ENCODE data around the gene BLOC1S2. TPM values are rescaled to one million over a fixed set of nuclear protein-coding genes. Genes with fewer than 3 reads are reported as not detected.

The BLOC1S2 gene
- total RNA-seq, 2 donors from 2014 or later: 21.1 to 33.8 TPM

DNA sequence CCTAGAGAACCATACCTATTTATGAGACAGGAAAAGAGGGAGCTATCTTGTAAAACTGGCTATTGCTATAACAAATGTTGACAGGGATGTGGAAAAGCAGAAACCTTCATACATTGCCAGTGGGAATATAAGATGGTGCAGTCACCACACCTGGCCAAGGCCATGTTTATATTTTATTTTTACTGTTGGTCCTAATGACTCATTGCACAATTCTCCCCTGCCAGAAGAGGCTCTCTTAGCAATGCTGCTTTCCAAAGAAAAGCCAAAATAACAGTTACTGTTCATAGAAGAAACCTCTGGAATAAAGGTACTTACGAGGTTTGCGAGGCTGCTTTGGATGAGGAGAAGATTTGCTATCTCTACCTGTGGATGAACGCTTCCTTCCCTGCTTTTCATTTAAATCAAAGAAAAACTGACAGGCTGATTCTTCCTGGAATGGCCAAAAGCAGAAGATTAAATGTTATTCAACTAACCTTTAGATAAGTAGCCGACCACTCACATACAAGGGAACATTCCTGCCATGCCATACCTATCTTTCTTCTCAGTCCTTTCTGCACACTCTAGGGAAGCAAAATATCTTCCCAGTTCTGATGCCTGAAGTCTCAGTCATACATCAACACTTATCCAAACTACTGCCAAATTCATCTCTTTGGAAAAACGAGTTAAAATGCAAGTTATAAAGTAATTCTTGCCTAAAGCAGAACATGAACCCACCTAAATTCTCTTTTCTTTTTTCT is 40.8 kb downstream of the BLOC1S2 start:
- intact Hi-C loops (cut with DNase I): no loop called here
- H3K27ac ChIP-seq: no peak overlapping the region
- DNase-seq (ENCODE audit: low spot score): no peak
- 92% methylated on average over 5 of the region's 5 CpGs for WGBS
- no peaks in the 10 kb centered on the region for H3K36me3 ChIP-seq
- no peak overlapping the region for H3K4me3 ChIP-seq
- no peaks in the 10 kb centered on the region for H3K4me1 ChIP-seq (replicated peaks)
- H3K9me3 ChIP-seq: no peaks in the 10 kb centered on the region
- TF ChIP-seq, protein P1, sequence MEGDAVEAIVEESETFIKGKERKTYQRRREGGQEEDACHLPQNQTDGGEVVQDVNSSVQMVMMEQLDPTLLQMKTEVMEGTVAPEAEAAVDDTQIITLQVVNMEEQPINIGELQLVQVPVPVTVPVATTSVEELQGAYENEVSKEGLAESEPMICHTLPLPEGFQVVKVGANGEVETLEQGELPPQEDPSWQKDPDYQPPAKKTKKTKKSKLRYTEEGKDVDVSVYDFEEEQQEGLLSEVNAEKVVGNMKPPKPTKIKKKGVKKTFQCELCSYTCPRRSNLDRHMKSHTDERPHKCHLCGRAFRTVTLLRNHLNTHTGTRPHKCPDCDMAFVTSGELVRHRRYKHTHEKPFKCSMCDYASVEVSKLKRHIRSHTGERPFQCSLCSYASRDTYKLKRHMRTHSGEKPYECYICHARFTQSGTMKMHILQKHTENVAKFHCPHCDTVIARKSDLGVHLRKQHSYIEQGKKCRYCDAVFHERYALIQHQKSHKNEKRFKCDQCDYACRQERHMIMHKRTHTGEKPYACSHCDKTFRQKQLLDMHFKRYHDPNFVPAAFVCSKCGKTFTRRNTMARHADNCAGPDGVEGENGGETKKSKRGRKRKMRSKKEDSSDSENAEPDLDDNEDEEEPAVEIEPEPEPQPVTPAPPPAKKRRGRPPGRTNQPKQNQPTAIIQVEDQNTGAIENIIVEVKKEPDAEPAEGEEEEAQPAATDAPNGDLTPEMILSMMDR (IDR thresholded peaks at IDR 0.05): no peak
- TF ChIP-seq POLR2AphosphoS5 (IDR thresholded peaks at IDR 0.05) (no peak), POLR2A (IDR thresholded peaks at IDR 0.05) (no peak)
- H3K27me3 ChIP-seq (replicated peaks; ENCODE audit: insufficient read depth): no peaks in the 10 kb centered on the region

DNA sequence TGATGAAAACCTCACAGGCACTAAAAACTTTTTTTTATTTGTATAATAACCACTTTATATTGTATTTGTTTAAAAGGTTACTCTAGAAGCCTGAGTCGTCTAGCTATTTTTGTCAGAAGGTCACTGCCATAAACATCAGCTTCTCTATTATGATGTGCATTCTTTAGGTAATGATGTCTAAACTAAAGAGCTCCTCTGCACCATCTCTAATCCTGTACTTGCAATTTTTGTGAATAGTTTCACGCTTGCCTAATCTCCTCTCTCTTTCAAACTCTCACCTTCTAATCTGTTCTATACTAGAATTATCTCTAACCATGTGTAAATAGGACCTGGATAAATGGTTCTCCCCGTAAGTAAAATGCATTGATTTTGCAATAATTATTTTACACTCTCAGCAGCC is 46.6 kb downstream of the BLOC1S2 start:
- TF ChIP-seq POLR2A (IDR thresholded peaks at IDR 0.05) (no peak), POLR2AphosphoS5 (IDR thresholded peaks at IDR 0.05) (no peak)
- TF ChIP-seq, protein P1 (IDR thresholded peaks at IDR 0.05): no peak

DNA sequence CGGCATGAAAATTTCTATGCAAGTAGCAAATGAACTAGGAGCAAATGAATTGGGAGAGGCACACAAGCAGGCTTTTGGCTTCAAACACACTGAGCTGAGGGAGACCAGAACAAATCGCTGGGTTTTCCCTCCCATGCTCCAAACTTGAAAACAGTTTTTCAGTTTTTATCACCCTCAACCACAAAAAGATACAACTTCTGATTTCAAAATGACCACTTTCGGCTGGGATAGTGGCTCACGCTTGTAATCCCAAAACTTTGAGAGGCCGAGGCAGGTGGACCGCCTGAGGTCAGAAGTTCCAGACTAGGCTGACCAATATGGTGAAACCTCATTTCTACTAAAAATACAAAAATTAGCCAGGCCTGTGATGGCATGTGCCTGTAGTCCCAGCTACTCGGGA is 48.1 kb downstream of the BLOC1S2 start:
- WGBS: 92% methylated on average over 7 of the region's 7 CpGs
- H3K4me3 ChIP-seq: no peak overlapping the region
- intact Hi-C loops (cut with DNase I): no loop called here
- TF ChIP-seq POLR2A (IDR thresholded peaks at IDR 0.05): no peak
- TF ChIP-seq, protein P1 (IDR thresholded peaks at IDR 0.05): no peak
- no peak for TF ChIP-seq POLR2AphosphoS5 (IDR thresholded peaks at IDR 0.05)
- no peaks in the 10 kb centered on the region for H3K4me1 ChIP-seq (replicated peaks)
- no peaks in the 10 kb centered on the region for H3K36me3 ChIP-seq
- H3K9me3 ChIP-seq: no peaks in the 10 kb centered on the region
- no peak overlapping the region for H3K27ac ChIP-seq
- H3K27me3 ChIP-seq (replicated peaks; ENCODE audit: insufficient read depth): no peaks in the 10 kb centered on the region
- no peak for DNase-seq (ENCODE audit: low spot score)

More for the DNA sequence above, 46.6 kb downstream of the BLOC1S2 start:
- intact Hi-C loops (cut with DNase I): no loop called here
- Histone ChIP-seq H3K4me1 (replicated peaks) (no peaks in the 10 kb centered on the region), H3K27ac (no peak overlapping the region), H3K27me3 (replicated peaks; ENCODE audit: insufficient read depth) (no peaks in the 10 kb centered on the region), H3K9me3 (no peaks in the 10 kb centered on the region), H3K4me3 (no peak overlapping the region), H3K36me3 (no peaks in the 10 kb centered on the region)
- no peak for DNase-seq (ENCODE audit: low spot score)
- 84% methylated on average over 3 of the region's 3 CpGs for WGBS

DNA sequence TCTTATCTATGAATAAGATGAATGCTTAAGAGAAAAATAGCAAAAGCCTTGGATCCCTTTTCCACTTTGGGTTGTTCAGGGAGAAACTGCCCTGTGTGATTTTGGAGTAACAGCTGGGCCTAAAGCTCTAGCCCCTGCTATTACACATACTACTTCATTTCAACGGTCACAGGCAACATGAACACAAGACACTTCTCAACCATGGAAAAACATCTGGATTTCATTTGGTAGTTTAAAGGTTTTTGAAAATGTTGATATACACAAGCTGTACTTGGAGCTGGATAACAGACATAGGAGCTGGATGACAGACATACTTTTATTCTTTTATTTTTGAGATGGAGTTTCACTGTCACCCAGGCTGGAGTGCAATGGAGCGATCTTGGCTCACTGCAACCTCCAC is 54.4 kb downstream of the BLOC1S2 start:
- no peak for DNase-seq (ENCODE audit: low spot score)
- H3K27me3 ChIP-seq (replicated peaks; ENCODE audit: insufficient read depth): no peaks in the 10 kb centered on the region
- no peaks in the 10 kb centered on the region for H3K9me3 ChIP-seq
- TF ChIP-seq POLR2AphosphoS5 (IDR thresholded peaks at IDR 0.05) (no peak), POLR2A (IDR thresholded peaks at IDR 0.05) (no peak)
- TF ChIP-seq, protein P1 (IDR thresholded peaks at IDR 0.05): no peak
- H3K27ac ChIP-seq: no peak overlapping the region
- 71% methylated on average over 2 of the region's 2 CpGs for WGBS
- intact Hi-C loops (cut with DNase I): no loop called here
- H3K4me3 ChIP-seq: no peak overlapping the region
- H3K4me1 ChIP-seq (replicated peaks): no peaks in the 10 kb centered on the region
- no peaks in the 10 kb centered on the region for H3K36me3 ChIP-seq

DNA sequence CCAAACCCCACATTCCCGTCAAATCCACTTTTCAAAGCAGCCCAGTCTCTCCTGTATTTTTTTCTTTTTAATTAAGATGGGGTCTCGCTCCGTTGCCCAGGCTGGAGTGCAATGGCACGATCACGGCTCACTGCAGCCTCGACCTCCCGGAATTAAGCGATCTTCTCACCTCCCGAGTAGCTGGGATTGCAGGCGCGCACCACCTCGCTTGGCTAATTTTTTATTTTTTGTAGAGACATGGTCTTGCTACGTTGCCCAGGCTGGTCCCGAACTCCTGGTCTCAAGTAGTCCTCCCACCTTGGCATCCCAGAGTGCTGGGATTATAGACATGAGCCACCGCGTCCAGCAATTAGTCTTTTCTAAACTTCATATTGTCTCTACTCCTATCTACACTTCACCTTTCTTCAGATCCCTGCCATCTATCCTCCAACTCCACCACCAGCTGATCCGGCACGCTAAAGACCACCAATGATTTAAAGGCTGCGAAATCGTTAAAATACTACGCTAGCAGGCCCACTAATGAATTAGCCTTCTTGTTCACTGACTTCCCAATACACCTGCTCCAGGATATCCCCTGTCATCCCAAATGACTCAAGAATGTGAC is 56.6 kb downstream of the BLOC1S2 start:
- WGBS: 56% methylated on average over 21 of the region's 21 CpGs

More for the DNA sequence above, 56.6 kb downstream of the BLOC1S2 start:
- DNase-seq (ENCODE audit: low spot score): no peak
- Histone ChIP-seq H3K27ac (peak overlapping the region; percentile 64 to 76), H3K27me3 (replicated peaks; ENCODE audit: insufficient read depth) (no peaks in the 10 kb centered on the region), H3K36me3 (peaks cover 0 to 3% of the 10 kb centered on the region in 2 donors), H3K4me3 (peak overlapping the region; percentile 95), H3K4me1 (replicated peaks) (no peaks in the 10 kb centered on the region), H3K9me3 (no peaks in the 10 kb centered on the region)
- TF ChIP-seq, protein P1 (IDR thresholded peaks at IDR 0.05): no peak
- TF ChIP-seq POLR2AphosphoS5 (IDR thresholded peaks at IDR 0.05): no peak
- TF ChIP-seq POLR2A (IDR thresholded peaks at IDR 0.05): no peak
- intact Hi-C loops (cut with DNase I): no loop called here
